GM12875 (cell line): Measurements from ENCODE around the gene SLC28A1.

Source experiments
- H3K4me3 ChIP-seq: one replicate; pipeline ENCODE4 v1.5.1; 2011; ENCODE audit warnings: low read depth, low read length, control low read depth
- TF ChIP-seq, protein P1 (sequence below): IDR thresholded peaks from 2 replicates; pipeline ENCODE4 v1.5.1; 2011; ENCODE audit warnings: low read depth, mild to moderate bottlenecking, control low read depth, inconsistent platforms, low read length, moderate library complexity, borderline replicate concordance; ENCODE audit not compliant: insufficient read depth

Gene SLC28A1

GRCh38 chr15:84979651-84980050 lies 95.2 kb downstream of the SLC28A1 start:
- H3K4me3 ChIP-seq, result no peak overlapping the region
- TF ChIP-seq, protein P1, sequence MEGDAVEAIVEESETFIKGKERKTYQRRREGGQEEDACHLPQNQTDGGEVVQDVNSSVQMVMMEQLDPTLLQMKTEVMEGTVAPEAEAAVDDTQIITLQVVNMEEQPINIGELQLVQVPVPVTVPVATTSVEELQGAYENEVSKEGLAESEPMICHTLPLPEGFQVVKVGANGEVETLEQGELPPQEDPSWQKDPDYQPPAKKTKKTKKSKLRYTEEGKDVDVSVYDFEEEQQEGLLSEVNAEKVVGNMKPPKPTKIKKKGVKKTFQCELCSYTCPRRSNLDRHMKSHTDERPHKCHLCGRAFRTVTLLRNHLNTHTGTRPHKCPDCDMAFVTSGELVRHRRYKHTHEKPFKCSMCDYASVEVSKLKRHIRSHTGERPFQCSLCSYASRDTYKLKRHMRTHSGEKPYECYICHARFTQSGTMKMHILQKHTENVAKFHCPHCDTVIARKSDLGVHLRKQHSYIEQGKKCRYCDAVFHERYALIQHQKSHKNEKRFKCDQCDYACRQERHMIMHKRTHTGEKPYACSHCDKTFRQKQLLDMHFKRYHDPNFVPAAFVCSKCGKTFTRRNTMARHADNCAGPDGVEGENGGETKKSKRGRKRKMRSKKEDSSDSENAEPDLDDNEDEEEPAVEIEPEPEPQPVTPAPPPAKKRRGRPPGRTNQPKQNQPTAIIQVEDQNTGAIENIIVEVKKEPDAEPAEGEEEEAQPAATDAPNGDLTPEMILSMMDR, result no peak

DNA sequence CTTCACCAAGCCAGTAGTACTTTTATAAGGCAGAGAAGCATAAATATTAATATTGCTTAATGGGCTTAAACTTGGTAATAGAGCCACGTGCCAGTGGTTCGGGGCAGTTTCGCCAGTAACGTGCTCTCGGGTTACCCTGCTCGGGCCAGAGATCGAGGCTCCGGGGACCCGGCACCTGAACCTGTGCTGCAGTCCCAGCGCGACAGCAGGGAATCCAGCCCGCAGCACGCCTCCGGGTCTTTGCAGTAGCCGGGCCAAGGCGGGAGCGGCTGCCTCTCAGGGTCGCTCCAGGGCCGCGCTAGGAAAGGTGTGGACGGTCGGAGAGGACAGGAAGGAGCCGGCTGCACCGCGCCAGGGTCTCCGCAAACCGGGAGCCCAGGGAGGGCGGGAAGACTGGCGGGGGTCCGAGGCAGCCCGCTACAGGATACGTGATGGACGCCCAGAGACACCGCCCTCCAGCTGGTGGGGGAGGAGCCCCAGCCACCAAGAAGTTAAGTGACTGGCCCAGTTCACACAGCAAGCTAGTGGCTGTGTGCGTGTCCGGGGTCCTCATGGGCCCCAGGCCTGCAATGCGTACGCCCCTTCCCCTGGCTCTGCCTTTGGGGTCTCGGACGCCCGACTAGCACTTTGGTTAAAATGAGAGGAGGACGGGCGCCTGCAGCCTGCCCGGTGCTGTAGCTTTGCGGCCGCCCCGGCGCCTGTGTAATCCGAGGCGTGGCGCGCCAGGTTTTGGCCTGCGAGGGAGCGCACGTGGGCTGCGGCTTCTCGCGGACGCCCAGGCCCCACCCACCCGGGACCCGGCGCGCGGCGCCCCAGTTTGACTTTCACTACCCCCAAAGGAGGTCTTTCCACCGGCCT lies 96.0 kb downstream of the SLC28A1 start:
- H3K4me3 ChIP-seq, result peak overlapping the region; percentile 89
- TF ChIP-seq, protein P1, result no peak

GRCh38 chr15:84981054-84981710 lies 96.7 kb downstream of the SLC28A1 start:
- H3K4me3 ChIP-seq, result peak overlapping the region; percentile 89
- TF ChIP-seq, protein P1, result 0 out of 2 replicates have a peak, but pooled peaks have one; percentile 21

DNA sequence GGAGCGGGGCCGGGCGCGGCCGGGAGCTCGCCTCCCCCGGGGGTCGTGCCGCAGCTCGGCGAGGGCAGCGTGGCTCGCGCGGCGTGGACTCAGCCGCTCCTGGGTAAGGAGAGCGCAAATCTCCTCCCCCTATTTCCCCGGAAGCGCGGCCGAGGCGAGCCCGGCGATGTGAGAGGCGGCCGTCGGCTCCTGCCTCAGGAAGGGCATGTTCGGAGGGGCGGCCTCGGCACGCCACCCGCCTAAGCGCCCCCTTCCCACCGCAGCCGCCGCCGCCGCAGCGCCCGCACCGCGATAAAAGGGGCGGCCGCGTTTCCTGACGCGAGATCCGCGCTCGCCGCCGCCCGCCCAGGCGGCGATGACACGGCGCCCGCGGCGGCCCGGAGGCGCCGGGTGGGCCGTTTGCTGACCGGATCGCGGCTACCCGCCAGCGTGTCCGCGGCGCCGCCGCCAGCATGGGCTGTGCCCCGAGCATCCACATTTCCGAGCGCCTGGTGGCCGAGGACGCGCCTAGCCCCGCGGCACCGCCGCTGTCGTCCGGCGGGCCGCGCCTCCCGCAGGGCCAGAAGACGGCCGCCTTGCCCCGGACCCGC lies 97.3 kb downstream of the SLC28A1 start, which contains the start of gene PDE8A:
TSS of gene PDE8A (plus strand) at position 146 of the 590 bp plus-strand sequence. CDS start at position 453, 307 bp downstream.
- TF ChIP-seq, protein P1, result no peak
- H3K4me3 ChIP-seq, result peak within 1 kb of the TSS; percentile 89

DNA sequence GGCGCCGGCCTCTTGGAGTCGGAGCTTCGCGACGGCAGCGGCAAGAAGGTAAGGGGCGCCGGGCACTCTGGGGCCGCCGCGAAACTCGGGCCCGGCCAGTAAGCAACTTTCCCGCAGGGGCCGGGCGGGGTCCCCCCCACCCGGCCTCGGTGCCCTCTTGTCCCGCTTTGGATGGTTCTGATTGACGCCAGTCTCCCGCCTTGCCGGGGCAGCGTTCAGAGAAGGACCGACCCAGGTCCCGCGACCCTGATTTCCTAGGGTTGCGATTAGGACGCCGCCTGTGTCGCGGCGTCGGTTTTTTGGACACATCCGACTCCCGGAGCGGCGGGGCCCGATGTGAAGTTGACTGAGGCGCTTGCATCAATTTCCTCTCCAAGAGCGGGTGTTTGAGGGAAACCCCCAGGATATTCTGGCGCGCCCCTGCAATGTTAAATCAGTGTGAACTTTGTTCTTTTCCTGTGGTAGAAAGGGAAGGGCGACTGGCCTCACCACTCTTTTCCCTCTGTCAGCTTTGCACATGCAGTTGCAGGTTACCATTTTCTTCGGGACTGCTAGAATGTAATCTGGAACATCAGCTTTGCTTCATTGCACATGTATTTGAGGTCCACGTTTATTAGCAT lies 97.9 kb downstream of the SLC28A1 start:
- peak overlapping the region; percentile 89 for H3K4me3 ChIP-seq
- TF ChIP-seq, protein P1, result no peak

GRCh38 chr15:84983294-84983693 lies 98.8 kb downstream of the SLC28A1 start:
- H3K4me3 ChIP-seq, result peak overlapping the region; percentile 89
- TF ChIP-seq, protein P1, result no peak
